ENCODE measurements around the gene EFNA3.

Gene EFNA3

GRCh38 chr1:155052439-155053395, 25.9 kb upstream of the EFNA3 start:
- peak overlapping the region; percentile 91 for H3K4me3 Mint-ChIP-seq
- H3K27ac Mint-ChIP-seq: no peak overlapping the region
- peaks cover 2% of the 10 kb centered on the region for H3K36me3 Mint-ChIP-seq
- DNase-seq (ENCODE audit: low spot score in 2 of 2) (no peak), ATAC-seq (ENCODE audit: low read depth) (peak; percentile 12)
- no peaks in the 10 kb centered on the region for H3K9me3 Mint-ChIP-seq
- H3K27me3 Mint-ChIP-seq: no peaks in the 10 kb centered on the region
- H3K4me1 Mint-ChIP-seq: peaks cover 9% of the 10 kb centered on the region

GRCh38 chr1:155053531-155054105, 25.0 kb upstream of the EFNA3 start:
- no peak for DNase-seq (ENCODE audit: low spot score in 2 of 2)
- ATAC-seq (ENCODE audit: low read depth): no peak
- Mint-ChIP-seq H3K27me3 (no peaks in the 10 kb centered on the region), H3K4me3 (no peak overlapping the region), H3K4me1 (peaks cover 9% of the 10 kb centered on the region), H3K36me3 (peaks cover 2% of the 10 kb centered on the region), H3K9me3 (no peaks in the 10 kb centered on the region), H3K27ac (no peak overlapping the region)

GRCh38 chr1:155057104-155057503, 21.5 kb upstream of the EFNA3 start:
- H3K4me1 Mint-ChIP-seq: peaks cover 10% of the 10 kb centered on the region
- H3K9me3 Mint-ChIP-seq: no peaks in the 10 kb centered on the region
- ATAC-seq (ENCODE audit: low read depth): no peak

GRCh38 chr1:155057788-155058211, 20.8 kb upstream of the EFNA3 start:
- ATAC-seq (ENCODE audit: low read depth) (no peak), DNase-seq (ENCODE audit: low spot score in 2 of 2) (no peak)
- no peak overlapping the region for H3K27ac Mint-ChIP-seq
- H3K9me3 Mint-ChIP-seq: no peaks in the 10 kb centered on the region
- H3K4me1 Mint-ChIP-seq: peaks cover 8% of the 10 kb centered on the region
- H3K4me3 Mint-ChIP-seq: no peak overlapping the region
- H3K27me3 Mint-ChIP-seq: no peaks in the 10 kb centered on the region
- H3K36me3 Mint-ChIP-seq: peaks cover 2% of the 10 kb centered on the region

More at GRCh38 chr1:155057104-155057503, 21.5 kb upstream of the EFNA3 start:
- Mint-ChIP-seq H3K27ac (no peak overlapping the region), H3K36me3 (peaks cover 2% of the 10 kb centered on the region), H3K4me3 (no peak overlapping the region), H3K27me3 (no peaks in the 10 kb centered on the region)
- no peak for DNase-seq (ENCODE audit: low spot score in 2 of 2)

- DNase-seq (ENCODE audit: low spot score in 2 of 2): no peak
- peaks cover 17% of the 10 kb centered on the region for H3K4me1 Mint-ChIP-seq
- ATAC-seq (ENCODE audit: low read depth): no peak
These were observed 17.9 kb upstream of the EFNA3 start for GRCh38 chr1:155060736-155061135.

GRCh38 chr1:155061381-155062150, 17.1 kb upstream of the EFNA3 start:
- peak; percentile 100 for DNase-seq (ENCODE audit: low spot score in 2 of 2)
- no peak overlapping the region for H3K27ac Mint-ChIP-seq

More at GRCh38 chr1:155060736-155061135, 17.9 kb upstream of the EFNA3 start:
- Mint-ChIP-seq H3K27ac (no peak overlapping the region), H3K27me3 (no peaks in the 10 kb centered on the region), H3K4me3 (no peak overlapping the region), H3K9me3 (no peaks in the 10 kb centered on the region), H3K36me3 (peaks cover 2% of the 10 kb centered on the region)

GRCh38 chr1:155062151-155062686, 16.4 kb upstream of the EFNA3 start:
- peak overlapping the region; percentile 96 for H3K4me3 Mint-ChIP-seq
- H3K9me3 Mint-ChIP-seq: no peaks in the 10 kb centered on the region
- DNase-seq (ENCODE audit: low spot score in 2 of 2) (no peak), ATAC-seq (ENCODE audit: low read depth) (no peak)
- no peak overlapping the region for H3K27ac Mint-ChIP-seq
- no peaks in the 10 kb centered on the region for H3K27me3 Mint-ChIP-seq
- H3K4me1 Mint-ChIP-seq: peaks cover 24% of the 10 kb centered on the region
- H3K36me3 Mint-ChIP-seq: peaks cover 6% of the 10 kb centered on the region

More at GRCh38 chr1:155061381-155062150, 17.1 kb upstream of the EFNA3 start:
- H3K27me3 Mint-ChIP-seq: no peaks in the 10 kb centered on the region
- peak; percentile 53 for ATAC-seq (ENCODE audit: low read depth)
- no peaks in the 10 kb centered on the region for H3K9me3 Mint-ChIP-seq
- H3K4me3 Mint-ChIP-seq: peak overlapping the region; percentile 35
- H3K36me3 Mint-ChIP-seq: peaks cover 2% of the 10 kb centered on the region
- H3K4me1 Mint-ChIP-seq: peaks cover 20% of the 10 kb centered on the region

GRCh38 chr1:155062702-155063411, 15.8 kb upstream of the EFNA3 start:
- Mint-ChIP-seq H3K36me3 (peaks cover 9% of the 10 kb centered on the region), H3K27ac (peak overlapping the region; percentile 11), H3K27me3 (no peaks in the 10 kb centered on the region), H3K4me3 (peak overlapping the region; percentile 96), H3K4me1 (peaks cover 26% of the 10 kb centered on the region), H3K9me3 (no peaks in the 10 kb centered on the region)
- peak; percentile 22 for ATAC-seq (ENCODE audit: low read depth)
- DNase-seq (ENCODE audit: low spot score in 2 of 2): peak; percentile 78 to 86

- peak; percentile 83 to 87 for DNase-seq (ENCODE audit: low spot score in 2 of 2)
- Mint-ChIP-seq H3K36me3 (peaks cover 13% of the 10 kb centered on the region), H3K9me3 (no peaks in the 10 kb centered on the region), H3K27me3 (no peaks in the 10 kb centered on the region), H3K27ac (peak within 1 kb of the TSS; percentile 67), H3K4me1 (peaks cover 29% of the 10 kb centered on the region), H3K4me3 (peak within 1 kb of the TSS; percentile 96)
- ATAC-seq (ENCODE audit: low read depth): peak; percentile 83
These were observed 15.0 kb upstream of the EFNA3 start, which contains the start of gene EFNA4 for GRCh38 chr1:155063550-155064110. TSS of gene EFNA4 (plus strand) at chr1:155063740. CDS start at chr1:155063824, 84 bp downstream.

GRCh38 chr1:155064111-155064831, 14.4 kb upstream of the EFNA3 start:
- H3K4me3 Mint-ChIP-seq: peak overlapping the region; percentile 92
- H3K36me3 Mint-ChIP-seq: peaks cover 14% of the 10 kb centered on the region
- ATAC-seq (ENCODE audit: low read depth) (no peak), DNase-seq (ENCODE audit: low spot score in 2 of 2) (no peak)
- H3K27me3 Mint-ChIP-seq: no peaks in the 10 kb centered on the region
- H3K27ac Mint-ChIP-seq: peak overlapping the region; percentile 67
- peaks cover 29% of the 10 kb centered on the region for H3K4me1 Mint-ChIP-seq
- H3K9me3 Mint-ChIP-seq: no peaks in the 10 kb centered on the region

- no peak for DNase-seq (ENCODE audit: low spot score in 2 of 2)
- ATAC-seq (ENCODE audit: low read depth): no peak
- Mint-ChIP-seq H3K36me3 (peaks cover 14% of the 10 kb centered on the region), H3K4me1 (peaks cover 29% of the 10 kb centered on the region), H3K9me3 (no peaks in the 10 kb centered on the region), H3K27ac (peak overlapping the region; percentile 67), H3K4me3 (peak overlapping the region; percentile 92), H3K27me3 (no peaks in the 10 kb centered on the region)
These were observed 13.7 kb upstream of the EFNA3 start for GRCh38 chr1:155064832-155065429.

- peaks cover 28% of the 10 kb centered on the region for H3K4me1 Mint-ChIP-seq
- ATAC-seq (ENCODE audit: low read depth) (no peak), DNase-seq (ENCODE audit: low spot score in 2 of 2) (no peak)
- H3K36me3 Mint-ChIP-seq: peaks cover 14% of the 10 kb centered on the region
- no peak overlapping the region for H3K27ac Mint-ChIP-seq
- no peaks in the 10 kb centered on the region for H3K9me3 Mint-ChIP-seq
- H3K4me3 Mint-ChIP-seq: no peak overlapping the region
- H3K27me3 Mint-ChIP-seq: no peaks in the 10 kb centered on the region
These were observed 11.9 kb upstream of the EFNA3 start for GRCh38 chr1:155066777-155067176.
